PC-9 (cell line): ENCODE results near the gene PRKAG1. TPM values are rescaled to one million over a fixed set of nuclear protein-coding genes. Genes with fewer than 3 reads are reported as not detected.

Experiments used
- BruUV-seq: library from RNA; stranded (reverse); fragments of 400-500 nt; replicated peaks from 2 replicates; lab custom pipeline; 2021; lab: Mats Ljungman, UMichigan
- CTCF ChIA-PET: fragments of 300-600 bp; sonication (Branson Sonifier 250); formaldehyde crosslinking; loops from one replicate; lab custom pipeline; 2022; ENCODE audit warnings: antibody characterized with exemption; lab: Charles Lee
- POLR2A ChIA-PET: fragments of 300-600 bp; sonication (Branson Sonifier 250); formaldehyde crosslinking; loops from one replicate; lab custom pipeline; 2022; ENCODE audit warnings: antibody characterized with exemption; ENCODE audit not compliant: unreplicated experiment; lab: Charles Lee
- DNase-seq, 2 experiments: peaks; one replicate each; pipeline versions ENCODE4 v3.0.0 to v3.0.0-alpha.2; 2015 to 2022; ENCODE audit warnings: mixed read lengths in 1 of 2
- H2AFZ ChIP-seq: fragments of 200-600 bp; sonication (generic); 2 replicates; pipeline ENCODE4 v1.8.1; 2017; ENCODE audit warnings: antibody characterized with exemption
- H3F3A ChIP-seq: fragments of 200-600 bp; sonication (generic); 2 replicates; pipeline ENCODE4 v1.8.1; 2017; ENCODE audit warnings: antibody characterized with exemption, mild to moderate bottlenecking, low read depth; ENCODE audit not compliant: insufficient read depth
- H3K27ac ChIP-seq: fragments of 200-600 bp; sonication (generic); 2 replicates; pipeline ENCODE4 v1.6.1; 2016; ENCODE audit warnings: mixed run types
- H3K27me3 ChIP-seq: fragments of 200-600 bp; sonication (generic); 2 replicates; pipeline ENCODE4 v1.6.1; 2016; ENCODE audit warnings: low read depth, mixed run types; ENCODE audit not compliant: insufficient read depth
- H3K36me3 ChIP-seq: fragments of 200-600 bp; sonication (generic); 2 replicates; pipeline ENCODE4 v1.6.1; 2016; ENCODE audit warnings: low read depth, mixed run types
- H3K4me1 ChIP-seq: fragments of 200-600 bp; sonication (generic); replicated peaks from 2 replicates; pipeline ENCODE4 v1.6.1; 2016; ENCODE audit warnings: mixed run types; ENCODE audit not compliant: insufficient read depth
- H3K4me2 ChIP-seq: fragments of 200-600 bp; sonication (generic); 2 replicates; pipeline ENCODE4 v1.6.1; 2017; ENCODE audit warnings: mixed run types
- H3K4me3 ChIP-seq: fragments of 200-600 bp; sonication (generic); 2 replicates; pipeline ENCODE4 v1.6.1; 2016; ENCODE audit warnings: mixed run types
- H3K79me2 ChIP-seq: fragments of 200-600 bp; sonication (generic); 2 replicates; pipeline ENCODE4 v1.6.1; 2017; ENCODE audit warnings: low read depth, mixed run types
- H3K9me2 ChIP-seq: fragments of 200-600 bp; sonication (generic); 2 replicates; pipeline ENCODE4 v1.8.1; 2017; ENCODE audit warnings: mild to moderate bottlenecking; ENCODE audit not compliant: insufficient read depth
- H3K9me3 ChIP-seq: fragments of 200-600 bp; sonication (generic); 2 replicates; pipeline ENCODE4 v1.8.1; 2016; ENCODE audit warnings: low read depth; ENCODE audit not compliant: insufficient read depth
- H4K20me1 ChIP-seq: fragments of 200-600 bp; sonication (generic); 2 replicates; pipeline ENCODE4 v1.8.1; 2017; ENCODE audit not compliant: insufficient read depth
- EZH2 ChIP-seq: fragments of 200-600 bp; sonication (generic); IDR thresholded peaks from 2 replicates; pipeline ENCODE4 v1.8.0; 2017; ENCODE audit warnings: antibody characterized with exemption, low read depth
- intact Hi-C: fragments of 100-400 bp; cut with micrococcal nuclease; formaldehyde crosslinking; loops from one replicate; pipeline ENCODE4 v1.10.0; 2022; ENCODE audit not compliant: unreplicated experiment
- total RNA-seq: library from RNA; stranded (reverse); gene quantifications from 2 replicates; pipeline ENCODE4 v1.2.3, GENCODE V29; 2021
- TF ChIP-seq, protein P1 (sequence below): fragments of 200-600 bp; sonication (generic); conservative IDR thresholded peaks from 2 replicates; pipeline ENCODE4 v1.6.1; 2017; ENCODE audit warnings: mixed run types, antibody characterized with exemption, mild to moderate bottlenecking, moderate library complexity

PRKAG1 gene
- total RNA-seq, 1 experiment from 2014 or later = 53.6 TPM

DNA sequence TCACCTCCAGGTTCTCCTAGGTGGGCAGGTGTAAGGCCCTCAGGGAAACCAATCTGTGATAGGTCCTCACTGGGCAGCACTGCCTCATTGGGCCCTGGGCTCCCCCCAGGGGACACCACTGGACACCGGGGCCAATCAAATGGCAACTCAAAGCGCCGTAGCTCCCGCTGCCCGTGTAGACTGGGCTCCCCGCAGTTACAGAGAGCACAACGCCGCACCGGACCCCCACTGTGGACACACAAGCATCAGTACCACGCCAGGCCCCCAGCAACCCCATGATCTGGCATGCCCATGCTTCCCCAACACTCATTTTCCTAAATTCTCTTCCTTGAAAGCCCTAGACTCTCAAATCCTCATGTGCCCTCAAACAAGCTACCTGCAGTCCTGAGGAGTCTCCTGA is 35.9 kb upstream of the PRKAG1 start:
- H3K79me2 ChIP-seq = peaks cover 52% of the 10 kb centered on the region
- no peak overlapping the region for H2AFZ ChIP-seq
- intact Hi-C loops = no loop called here
- DNase-seq = no peak
- no peak overlapping the region for H3K4me3 ChIP-seq
- peaks cover 26% of the 10 kb centered on the region for H3K4me1 ChIP-seq
- no peaks in the 10 kb centered on the region for H3K27me3 ChIP-seq
- no peak overlapping the region for H3K4me2 ChIP-seq
- no peaks in the 10 kb centered on the region for H3K9me3 ChIP-seq
- H4K20me1 ChIP-seq = peaks cover 62% of the 10 kb centered on the region
- BruUV-seq = no TSS peak
- ChIA-PET CTCF (no interaction called here), POLR2A (no interaction called here)
- TF ChIP-seq, protein P1, sequence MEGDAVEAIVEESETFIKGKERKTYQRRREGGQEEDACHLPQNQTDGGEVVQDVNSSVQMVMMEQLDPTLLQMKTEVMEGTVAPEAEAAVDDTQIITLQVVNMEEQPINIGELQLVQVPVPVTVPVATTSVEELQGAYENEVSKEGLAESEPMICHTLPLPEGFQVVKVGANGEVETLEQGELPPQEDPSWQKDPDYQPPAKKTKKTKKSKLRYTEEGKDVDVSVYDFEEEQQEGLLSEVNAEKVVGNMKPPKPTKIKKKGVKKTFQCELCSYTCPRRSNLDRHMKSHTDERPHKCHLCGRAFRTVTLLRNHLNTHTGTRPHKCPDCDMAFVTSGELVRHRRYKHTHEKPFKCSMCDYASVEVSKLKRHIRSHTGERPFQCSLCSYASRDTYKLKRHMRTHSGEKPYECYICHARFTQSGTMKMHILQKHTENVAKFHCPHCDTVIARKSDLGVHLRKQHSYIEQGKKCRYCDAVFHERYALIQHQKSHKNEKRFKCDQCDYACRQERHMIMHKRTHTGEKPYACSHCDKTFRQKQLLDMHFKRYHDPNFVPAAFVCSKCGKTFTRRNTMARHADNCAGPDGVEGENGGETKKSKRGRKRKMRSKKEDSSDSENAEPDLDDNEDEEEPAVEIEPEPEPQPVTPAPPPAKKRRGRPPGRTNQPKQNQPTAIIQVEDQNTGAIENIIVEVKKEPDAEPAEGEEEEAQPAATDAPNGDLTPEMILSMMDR = no peak
- TF ChIP-seq EZH2 = no peak
- H3K9me2 ChIP-seq = no peaks in the 10 kb centered on the region
- peaks cover 12% of the 10 kb centered on the region; the same call in 1 of the 2 replicates for H3K36me3 ChIP-seq
- no peak overlapping the region for H3K27ac ChIP-seq
- no peaks in the 10 kb centered on the region for H3F3A ChIP-seq

DNA sequence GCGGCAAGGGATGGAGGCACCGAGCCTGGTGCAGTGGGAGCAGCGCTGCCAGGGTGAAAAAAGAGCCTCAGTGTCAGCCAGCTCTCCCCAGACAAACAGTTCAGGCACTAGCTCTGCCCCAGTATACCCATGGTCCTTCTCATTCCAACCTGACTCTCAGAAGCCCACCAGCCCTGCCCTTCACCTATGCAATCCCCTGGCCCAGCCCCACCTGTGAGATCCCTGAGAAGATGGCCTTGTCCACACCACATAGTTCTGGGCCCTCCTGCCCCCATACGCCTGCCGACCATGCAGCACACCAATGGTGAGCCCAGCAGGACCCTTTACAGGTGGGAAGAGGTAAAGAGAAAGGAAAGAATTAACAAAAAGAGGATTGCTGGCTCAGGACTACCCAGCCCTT is 35.5 kb upstream of the PRKAG1 start:
- Histone ChIP-seq H2AFZ (no peak overlapping the region), H3F3A (no peaks in the 10 kb centered on the region), H3K9me2 (no peaks in the 10 kb centered on the region), H3K36me3 (peaks cover 16% of the 10 kb centered on the region), H3K4me1 (peaks cover 26% of the 10 kb centered on the region), H4K20me1 (peaks cover 62% of the 10 kb centered on the region), H3K79me2 (peaks cover 48% of the 10 kb centered on the region), H3K27me3 (no peaks in the 10 kb centered on the region), H3K4me2 (no peak overlapping the region), H3K9me3 (no peaks in the 10 kb centered on the region), H3K27ac (no peak overlapping the region), H3K4me3 (no peak overlapping the region)
- POLR2A ChIA-PET = no interaction called here
- CTCF ChIA-PET = no interaction called here
- TF ChIP-seq, protein P1 = no peak
- intact Hi-C loops = no loop called here
- DNase-seq = no peak
- no TSS peak for BruUV-seq

DNA sequence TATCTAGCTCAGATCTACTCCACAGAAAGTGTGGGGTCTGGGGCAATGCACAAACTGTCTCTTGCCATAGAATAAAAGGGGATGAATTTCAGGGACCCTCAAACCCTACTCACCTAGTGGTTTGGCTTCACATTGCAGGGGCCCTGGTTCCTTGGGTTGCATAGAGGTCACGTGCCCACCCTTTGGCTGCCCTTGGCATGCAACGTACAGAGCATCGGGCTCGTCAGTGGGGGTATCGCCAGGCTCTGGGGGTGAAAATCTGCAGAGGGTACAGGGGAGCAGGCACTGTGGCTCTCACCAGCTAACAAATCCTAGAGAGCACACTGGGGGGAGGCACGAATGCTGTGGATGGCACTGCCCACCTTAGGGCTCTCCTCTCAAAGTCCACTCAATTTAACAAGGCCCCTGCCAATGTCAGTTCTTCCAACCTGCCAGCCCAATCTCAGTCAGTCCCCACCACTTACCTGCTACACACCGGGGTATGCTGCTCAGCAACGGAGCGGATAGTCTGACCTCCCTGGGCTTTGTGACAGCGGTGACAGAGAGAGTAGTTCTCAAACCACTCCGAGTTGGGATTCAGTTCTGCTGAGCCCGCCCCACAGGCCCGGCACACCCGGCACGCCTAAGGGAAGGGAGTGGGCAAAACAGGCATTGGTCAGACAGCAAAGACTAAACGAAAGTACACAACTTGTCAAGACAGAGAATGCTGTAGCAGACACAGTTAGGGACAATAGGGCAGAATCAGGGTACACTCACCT is 34.1 kb upstream of the PRKAG1 start:
- DNase-seq = no peak
- TF ChIP-seq, protein P1 = no peak
- TF ChIP-seq EZH2 = no peak
- intact Hi-C loops = no loop called here
- no peaks in the 10 kb centered on the region for H3F3A ChIP-seq
- ChIA-PET CTCF (no interaction called here), POLR2A (no interaction called here)
- no peak overlapping the region for H3K27ac ChIP-seq
- no peak overlapping the region for H3K4me3 ChIP-seq
- H4K20me1 ChIP-seq = peaks cover 47% of the 10 kb centered on the region
- no peaks in the 10 kb centered on the region for H3K9me2 ChIP-seq
- peaks cover 16% of the 10 kb centered on the region for H3K4me1 ChIP-seq
- BruUV-seq = no TSS peak
- no peak overlapping the region for H2AFZ ChIP-seq
- no peaks in the 10 kb centered on the region for H3K27me3 ChIP-seq
- peaks cover 33% of the 10 kb centered on the region for H3K79me2 ChIP-seq
- H3K9me3 ChIP-seq = no peaks in the 10 kb centered on the region
- H3K4me2 ChIP-seq = no peak overlapping the region
- H3K36me3 ChIP-seq = peaks cover 25% of the 10 kb centered on the region
